Measurements from ENCODE around the gene SGTA. TPM values are rescaled to one million over a fixed set of nuclear protein-coding genes. Genes with fewer than 3 reads are reported as not detected.

The SGTA gene
- polyA plus RNA-seq, 1 donor = 41.3 TPM

DNA sequence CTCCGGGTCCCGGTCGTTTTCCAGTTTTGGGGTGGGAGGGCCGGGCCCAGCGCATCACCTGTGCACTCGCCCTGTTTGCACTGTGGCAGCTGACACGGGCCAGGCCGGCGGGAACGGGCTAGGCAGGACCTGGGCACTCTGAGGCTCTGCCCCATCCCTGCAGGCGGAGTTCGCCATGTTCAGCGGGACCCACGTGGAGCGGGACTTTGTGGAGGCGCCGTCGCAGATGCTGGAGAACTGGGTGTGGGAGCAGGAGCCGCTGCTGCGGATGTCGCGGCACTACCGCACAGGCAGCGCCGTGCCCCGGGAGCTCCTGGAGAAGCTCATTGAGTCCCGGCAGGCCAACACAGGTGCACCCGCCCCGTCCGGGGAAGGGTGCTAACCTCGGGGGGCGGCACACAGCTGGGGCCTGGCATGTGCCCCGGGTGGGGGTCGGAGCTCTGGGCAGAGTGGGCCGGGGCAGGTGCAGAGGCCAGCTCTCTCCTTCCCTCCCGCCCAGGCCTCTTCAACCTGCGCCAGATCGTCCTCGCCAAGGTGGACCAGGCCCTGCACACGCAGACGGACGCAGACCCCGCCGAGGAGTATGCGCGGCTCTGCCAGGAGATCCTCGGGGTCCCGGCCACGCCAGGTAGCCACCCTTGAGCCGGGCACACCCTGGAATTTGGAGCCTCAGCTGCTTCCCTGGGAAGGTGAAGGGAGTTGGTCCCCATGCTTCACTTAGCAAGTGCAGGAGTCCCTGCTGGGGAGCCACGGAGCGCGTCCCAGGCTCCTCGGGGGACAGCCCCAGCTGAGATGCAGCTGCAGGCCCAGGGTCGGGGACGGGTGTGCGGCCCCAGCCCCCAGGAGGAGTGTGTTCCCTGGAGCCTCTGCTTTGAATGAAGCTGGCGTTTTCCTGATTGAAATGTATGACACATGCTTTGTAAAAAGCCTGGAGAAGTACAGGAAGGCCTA, 27.3 kb upstream of the SGTA start:
- DNase-seq = no peak
- Histone ChIP-seq H3K4me1 (ENCODE audit: control insufficient read depth, insufficient read depth, low read length) (peaks cover 18% of the 10 kb centered on the region), H3K27ac (ENCODE audit: low read length) (no peak overlapping the region), H3K27me3 (ENCODE audit: control insufficient read depth, insufficient read depth, low read length) (no peaks in the 10 kb centered on the region), H3K9me3 (ENCODE audit: control insufficient read depth, low read depth, low read length) (peaks cover 19% of the 10 kb centered on the region), H3K4me3 (ENCODE audit: low read length) (no peak overlapping the region), H3K36me3 (ENCODE audit: control insufficient read depth, insufficient read depth, low read length) (peaks cover 60% of the 10 kb centered on the region)
- WGBS (ENCODE audit: insufficient coverage, low lambda C conversion rate) = no CpG with 5 or more reads among the region's 58 CpGs

DNA sequence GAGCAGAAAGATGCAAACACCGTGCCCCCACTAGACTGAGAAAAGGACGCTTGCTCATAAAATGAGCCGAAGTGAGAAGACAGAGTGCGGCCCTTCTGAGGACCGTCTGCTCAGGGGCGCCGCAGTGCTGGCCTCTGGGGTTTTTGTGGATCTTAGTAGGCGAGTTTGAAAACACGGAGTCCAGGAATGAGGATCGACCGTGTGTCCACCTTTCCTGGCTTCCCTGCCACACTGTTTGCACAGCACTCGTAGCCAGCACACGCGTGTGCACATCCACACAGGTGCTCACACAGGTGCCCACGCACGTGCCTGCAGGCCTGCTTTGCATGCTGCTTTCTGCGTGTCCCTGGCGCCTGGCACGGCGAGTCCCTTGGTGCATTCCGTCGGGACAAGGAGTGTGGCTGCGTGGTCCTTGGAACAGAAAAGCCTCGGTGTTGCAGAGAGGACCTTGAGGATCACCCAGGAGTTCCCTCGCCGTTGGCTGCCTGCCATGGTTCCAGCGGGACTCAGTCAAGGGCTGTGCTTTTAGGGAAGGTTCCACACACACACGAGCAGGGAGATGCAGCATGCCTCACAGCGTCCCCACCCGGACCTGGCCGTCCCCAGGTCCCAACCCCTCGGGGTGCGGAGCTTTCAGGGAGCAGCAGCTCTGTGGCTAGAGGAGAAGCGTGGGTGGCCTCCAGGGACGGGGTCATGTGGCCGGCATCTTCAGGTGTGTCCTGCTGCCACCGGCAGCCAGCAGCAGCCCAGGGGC, 26.5 kb upstream of the SGTA start:
- H3K9me3 ChIP-seq (ENCODE audit: control insufficient read depth, low read depth, low read length) = peaks cover 19% of the 10 kb centered on the region
- WGBS (ENCODE audit: insufficient coverage, low lambda C conversion rate) = no CpG with 5 or more reads among the region's 37 CpGs
- H3K27me3 ChIP-seq (ENCODE audit: control insufficient read depth, insufficient read depth, low read length) = no peaks in the 10 kb centered on the region
- H3K36me3 ChIP-seq (ENCODE audit: control insufficient read depth, insufficient read depth, low read length) = peaks cover 67% of the 10 kb centered on the region
- no peak overlapping the region for H3K4me3 ChIP-seq (ENCODE audit: low read length)
- no peak for DNase-seq
- H3K27ac ChIP-seq (ENCODE audit: low read length) = no peak overlapping the region
- H3K4me1 ChIP-seq (ENCODE audit: control insufficient read depth, insufficient read depth, low read length) = peaks cover 18% of the 10 kb centered on the region

- H3K27ac ChIP-seq (ENCODE audit: low read length) = no peak overlapping the region
- DNase-seq = no peak
Measured at GRCh38 chr19:2808129-2808941, 25.3 kb upstream of the SGTA start.

DNA sequence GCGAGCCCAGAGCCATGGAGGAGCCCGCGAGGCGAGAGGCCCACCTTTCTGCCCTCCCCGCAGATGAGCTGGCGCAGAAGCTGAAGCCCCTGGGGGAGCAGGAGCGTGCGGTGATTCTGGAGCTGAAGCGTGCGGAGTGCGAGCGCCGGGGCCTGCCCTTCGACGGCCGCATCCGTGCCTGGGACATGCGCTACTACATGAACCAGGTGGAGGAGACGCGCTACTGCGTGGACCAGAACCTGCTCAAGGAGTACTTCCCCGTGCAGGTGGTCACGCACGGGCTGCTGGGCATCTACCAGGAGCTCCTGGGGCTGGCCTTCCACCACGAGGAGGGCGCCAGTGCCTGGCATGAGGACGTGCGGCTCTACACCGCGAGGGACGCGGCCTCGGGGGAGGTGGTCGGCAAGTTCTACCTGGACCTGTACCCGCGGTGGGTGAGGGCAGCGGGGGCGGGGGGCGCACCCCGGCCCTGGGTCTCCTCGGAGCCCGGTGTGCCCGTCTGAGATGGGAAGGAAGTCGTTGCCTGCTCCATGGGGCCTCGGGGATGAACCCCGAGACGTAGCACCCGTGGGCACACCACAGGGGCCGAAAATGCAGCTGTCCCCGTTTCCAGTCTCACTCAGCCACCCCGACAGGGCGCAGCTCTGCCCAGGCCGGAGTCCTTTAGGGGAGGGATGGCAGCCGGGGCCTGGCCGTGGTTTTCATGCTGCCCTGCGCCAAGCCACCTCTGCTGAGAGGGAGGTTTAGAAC, 24.5 kb upstream of the SGTA start:
- H3K9me3 ChIP-seq (ENCODE audit: control insufficient read depth, low read depth, low read length) = peaks cover 19% of the 10 kb centered on the region
- no peaks in the 10 kb centered on the region for H3K27me3 ChIP-seq (ENCODE audit: control insufficient read depth, insufficient read depth, low read length)
- no peak overlapping the region for H3K27ac ChIP-seq (ENCODE audit: low read length)
- no peak overlapping the region for H3K4me3 ChIP-seq (ENCODE audit: low read length)
- peaks cover 66% of the 10 kb centered on the region for H3K36me3 ChIP-seq (ENCODE audit: control insufficient read depth, insufficient read depth, low read length)
- no CpG with 5 or more reads among the region's 56 CpGs for WGBS (ENCODE audit: insufficient coverage, low lambda C conversion rate)
- peaks cover 18% of the 10 kb centered on the region for H3K4me1 ChIP-seq (ENCODE audit: control insufficient read depth, insufficient read depth, low read length)
- no peak for DNase-seq

More at GRCh38 chr19:2808129-2808941, 25.3 kb upstream of the SGTA start:
- H3K4me3 ChIP-seq (ENCODE audit: low read length) = no peak overlapping the region
- no peaks in the 10 kb centered on the region for H3K27me3 ChIP-seq (ENCODE audit: control insufficient read depth, insufficient read depth, low read length)
- no CpG with 5 or more reads among the region's 41 CpGs for WGBS (ENCODE audit: insufficient coverage, low lambda C conversion rate)
- H3K4me1 ChIP-seq (ENCODE audit: control insufficient read depth, insufficient read depth, low read length) = peaks cover 18% of the 10 kb centered on the region
- peaks cover 19% of the 10 kb centered on the region for H3K9me3 ChIP-seq (ENCODE audit: control insufficient read depth, low read depth, low read length)
- peaks cover 67% of the 10 kb centered on the region for H3K36me3 ChIP-seq (ENCODE audit: control insufficient read depth, insufficient read depth, low read length)

GRCh38 chr19:2806736-2807378, 23.8 kb upstream of the SGTA start:
- peaks cover 14% of the 10 kb centered on the region for H3K4me1 ChIP-seq (ENCODE audit: control insufficient read depth, insufficient read depth, low read length)
- WGBS (ENCODE audit: insufficient coverage, low lambda C conversion rate) = no CpG with 5 or more reads among the region's 34 CpGs
- H3K36me3 ChIP-seq (ENCODE audit: control insufficient read depth, insufficient read depth, low read length) = peaks cover 69% of the 10 kb centered on the region
- no peak for DNase-seq
- peaks cover 19% of the 10 kb centered on the region for H3K9me3 ChIP-seq (ENCODE audit: control insufficient read depth, low read depth, low read length)
- H3K4me3 ChIP-seq (ENCODE audit: low read length) = no peak overlapping the region
- no peaks in the 10 kb centered on the region for H3K27me3 ChIP-seq (ENCODE audit: control insufficient read depth, insufficient read depth, low read length)
- H3K27ac ChIP-seq (ENCODE audit: low read length) = no peak overlapping the region

DNA sequence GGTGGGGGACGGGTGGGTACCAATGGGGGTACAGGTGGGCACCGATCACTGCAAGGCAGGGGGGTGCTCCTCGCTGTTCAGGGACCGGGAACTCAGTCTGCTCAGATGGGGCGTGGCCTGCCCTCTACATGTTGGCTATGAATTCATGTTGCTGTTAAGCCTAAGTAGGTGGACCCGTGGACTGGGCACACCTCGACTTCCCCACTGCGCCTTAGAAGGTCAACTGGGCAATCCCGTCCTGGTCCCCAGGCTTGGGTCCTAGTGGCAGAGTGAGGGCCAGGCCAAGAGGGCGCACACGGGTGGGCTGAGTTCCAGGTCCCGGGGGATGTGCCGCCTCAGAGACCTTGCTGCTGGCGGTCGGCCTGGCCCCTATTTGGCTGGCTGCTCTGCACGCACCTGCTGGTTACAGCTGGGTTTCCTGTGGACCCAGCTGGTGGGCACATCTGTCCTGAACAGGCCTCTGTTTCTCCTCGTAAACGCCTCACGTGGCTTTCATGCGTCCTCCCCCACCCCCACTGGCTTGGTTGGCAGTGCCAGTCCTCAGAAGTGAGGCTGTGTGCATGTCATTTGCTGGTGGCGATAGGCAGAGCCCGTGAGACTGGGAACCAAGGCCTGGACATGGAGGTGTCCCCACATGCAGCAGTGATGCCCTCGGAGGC, 23.0 kb upstream of the SGTA start:
- H3K36me3 ChIP-seq (ENCODE audit: control insufficient read depth, insufficient read depth, low read length) = peaks cover 76% of the 10 kb centered on the region
- H3K4me1 ChIP-seq (ENCODE audit: control insufficient read depth, insufficient read depth, low read length) = peaks cover 7% of the 10 kb centered on the region
- H3K27me3 ChIP-seq (ENCODE audit: control insufficient read depth, insufficient read depth, low read length) = no peaks in the 10 kb centered on the region
- H3K4me3 ChIP-seq (ENCODE audit: low read length) = no peak overlapping the region
- no peak overlapping the region for H3K27ac ChIP-seq (ENCODE audit: low read length)
- peaks cover 13% of the 10 kb centered on the region for H3K9me3 ChIP-seq (ENCODE audit: control insufficient read depth, low read depth, low read length)
- WGBS (ENCODE audit: insufficient coverage, low lambda C conversion rate) = no CpG with 5 or more reads among the region's 23 CpGs
- no peak for DNase-seq

DNA sequence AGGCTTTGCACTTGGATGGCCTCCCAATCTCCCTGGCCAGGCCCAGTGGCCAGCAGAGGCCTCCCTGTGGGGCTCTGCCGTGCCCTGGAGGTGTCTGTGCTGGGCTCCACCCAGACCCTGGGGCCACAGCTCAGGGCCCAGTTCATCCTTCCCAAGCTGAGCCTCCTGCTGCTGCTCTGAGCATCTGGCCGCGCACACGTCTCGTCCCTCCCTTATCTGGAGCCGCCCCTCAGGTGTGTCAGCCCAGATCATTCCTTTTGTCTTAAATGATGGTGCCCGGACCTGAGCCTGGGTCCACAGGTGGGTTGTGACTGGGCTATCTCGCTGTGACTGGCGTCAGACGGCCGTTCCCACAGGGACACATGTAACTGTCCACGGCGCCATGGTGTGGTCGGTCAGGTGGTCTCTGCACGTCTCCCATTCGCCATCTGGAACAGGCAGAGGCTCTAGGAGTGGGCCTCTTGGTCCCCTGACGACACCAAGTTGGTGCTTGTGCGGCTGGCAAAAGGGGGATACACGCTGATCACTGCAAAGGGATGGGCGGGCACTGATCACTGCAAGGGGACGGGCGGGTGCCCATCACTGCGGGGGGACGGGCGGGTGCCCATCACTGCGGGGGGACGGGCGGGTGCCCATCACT, 22.3 kb upstream of the SGTA start:
- no CpG with 5 or more reads among the region's 28 CpGs for WGBS (ENCODE audit: insufficient coverage, low lambda C conversion rate)
- Histone ChIP-seq H3K4me3 (ENCODE audit: low read length) (no peak overlapping the region), H3K4me1 (ENCODE audit: control insufficient read depth, insufficient read depth, low read length) (no peaks in the 10 kb centered on the region), H3K36me3 (ENCODE audit: control insufficient read depth, insufficient read depth, low read length) (peaks cover 75% of the 10 kb centered on the region), H3K27me3 (ENCODE audit: control insufficient read depth, insufficient read depth, low read length) (no peaks in the 10 kb centered on the region), H3K9me3 (ENCODE audit: control insufficient read depth, low read depth, low read length) (peaks cover 13% of the 10 kb centered on the region), H3K27ac (ENCODE audit: low read length) (no peak overlapping the region)
- no peak for DNase-seq

DNA sequence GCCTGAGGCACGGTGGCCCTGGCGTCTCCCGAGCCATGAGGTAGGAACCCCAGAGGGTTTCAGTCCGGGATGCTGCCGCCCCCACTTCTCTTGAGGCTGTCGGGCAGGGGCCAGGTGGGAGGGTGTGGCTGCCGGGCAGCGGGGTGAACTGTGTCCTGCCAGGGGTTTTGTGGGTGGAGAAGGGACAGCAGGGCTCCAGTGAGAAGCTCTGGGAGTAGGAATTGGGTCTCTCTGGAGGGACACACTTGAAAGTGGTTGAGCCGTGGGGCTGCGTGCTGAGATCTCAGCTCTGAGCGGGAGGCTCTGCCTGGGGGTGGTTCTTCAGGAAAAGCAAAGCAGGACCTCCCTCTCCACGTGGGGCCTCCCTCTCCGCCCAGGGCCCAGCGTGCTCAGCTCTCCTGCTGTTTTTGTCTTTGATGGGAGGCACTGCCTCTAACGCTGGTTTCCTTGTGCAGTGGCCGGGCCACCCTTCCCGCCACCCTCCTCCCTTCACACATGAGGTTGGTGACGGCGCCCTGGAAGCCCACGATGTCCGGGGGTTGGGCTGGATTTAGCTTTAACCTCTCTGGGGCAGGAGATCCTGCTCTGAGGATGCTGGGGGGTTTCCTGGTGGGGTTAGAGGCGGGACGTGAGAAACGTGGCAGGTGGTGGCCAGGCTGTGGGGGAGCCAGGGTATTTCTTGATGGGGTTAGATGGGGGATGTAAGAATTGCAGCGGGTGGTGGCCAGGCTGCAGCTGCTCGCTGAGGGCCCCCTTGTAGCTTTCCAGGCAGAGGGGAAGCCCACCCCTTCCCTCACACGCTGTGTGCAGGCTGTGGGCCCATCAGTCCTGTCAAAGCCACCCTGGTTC, 21.3 kb upstream of the SGTA start:
- Histone ChIP-seq H3K4me1 (ENCODE audit: control insufficient read depth, insufficient read depth, low read length) (no peaks in the 10 kb centered on the region), H3K36me3 (ENCODE audit: control insufficient read depth, insufficient read depth, low read length) (peaks cover 73% of the 10 kb centered on the region), H3K4me3 (ENCODE audit: low read length) (no peak overlapping the region), H3K27ac (ENCODE audit: low read length) (no peak overlapping the region), H3K27me3 (ENCODE audit: control insufficient read depth, insufficient read depth, low read length) (no peaks in the 10 kb centered on the region), H3K9me3 (ENCODE audit: control insufficient read depth, low read depth, low read length) (peaks cover 13% of the 10 kb centered on the region)
- WGBS (ENCODE audit: insufficient coverage, low lambda C conversion rate) = no CpG with 5 or more reads among the region's 27 CpGs
- DNase-seq = no peak
